Measurements from ENCODE around the gene DHRS3. TPM values are rescaled to one million over a fixed set of nuclear protein-coding genes. Genes with fewer than 3 reads are reported as not detected.

DHRS3 gene
- total RNA-seq, 1 donor from 2014 or later = 63.7 TPM

GRCh38 chr1:12536023-12536639 is 81.9 kb downstream of the DHRS3 start:
- Histone ChIP-seq H3K4me3 (ENCODE audit: low read depth, low read length) (no peak overlapping the region), H3K27me3 (ENCODE audit: control insufficient read depth, insufficient read depth, low read length) (peaks cover 4% of the 10 kb centered on the region), H3K36me3 (ENCODE audit: control insufficient read depth, insufficient read depth, low read length) (no peaks in the 10 kb centered on the region)
- no peak for FAIRE-seq
- DNase-seq (ENCODE audit: low read depth) = no peak
- no peak for TF ChIP-seq CTCF (IDR thresholded peaks at IDR 0.05; ENCODE audit: insufficient read depth, low read length, severe bottlenecking)

GRCh38 chr1:12532405-12533315 is 85.3 kb downstream of the DHRS3 start:
- no peak for FAIRE-seq
- H3K4me3 ChIP-seq (ENCODE audit: low read depth, low read length) = no peak overlapping the region

GRCh38 chr1:12531179-12531499 is 86.9 kb downstream of the DHRS3 start:
- Histone ChIP-seq H3K27me3 (ENCODE audit: control insufficient read depth, insufficient read depth, low read length) (no peaks in the 10 kb centered on the region), H3K36me3 (ENCODE audit: control insufficient read depth, insufficient read depth, low read length) (no peaks in the 10 kb centered on the region), H3K4me3 (ENCODE audit: low read depth, low read length) (no peak overlapping the region)
- no peak for TF ChIP-seq CTCF (IDR thresholded peaks at IDR 0.05; ENCODE audit: insufficient read depth, low read length, severe bottlenecking)
- FAIRE-seq (no peak), DNase-seq (ENCODE audit: low read depth) (no peak)

More at GRCh38 chr1:12532405-12533315, 85.3 kb downstream of the DHRS3 start:
- no peak for DNase-seq (ENCODE audit: low read depth)
- no peaks in the 10 kb centered on the region for H3K36me3 ChIP-seq (ENCODE audit: control insufficient read depth, insufficient read depth, low read length)
- peaks cover under 1% of the 10 kb centered on the region for H3K27me3 ChIP-seq (ENCODE audit: control insufficient read depth, insufficient read depth, low read length)
- TF ChIP-seq CTCF (IDR thresholded peaks at IDR 0.05; ENCODE audit: insufficient read depth, low read length, severe bottlenecking) = no peak

- no peaks in the 10 kb centered on the region for H3K27me3 ChIP-seq (ENCODE audit: control insufficient read depth, insufficient read depth, low read length)
- DNase-seq (ENCODE audit: low read depth) (no peak), FAIRE-seq (no peak)
- TF ChIP-seq CTCF (IDR thresholded peaks at IDR 0.05; ENCODE audit: insufficient read depth, low read length, severe bottlenecking) = no peak
- no peak overlapping the region for H3K4me3 ChIP-seq (ENCODE audit: low read depth, low read length)
- no peaks in the 10 kb centered on the region for H3K36me3 ChIP-seq (ENCODE audit: control insufficient read depth, insufficient read depth, low read length)
Observed at GRCh38 chr1:12530462-12531178, 87.4 kb downstream of the DHRS3 start.

GRCh38 chr1:12529640-12530174 is 88.3 kb downstream of the DHRS3 start:
- FAIRE-seq = no peak

More at GRCh38 chr1:12529640-12530174, 88.3 kb downstream of the DHRS3 start:
- H3K27me3 ChIP-seq (ENCODE audit: control insufficient read depth, insufficient read depth, low read length) = no peaks in the 10 kb centered on the region
- no peaks in the 10 kb centered on the region for H3K36me3 ChIP-seq (ENCODE audit: control insufficient read depth, insufficient read depth, low read length)
- TF ChIP-seq CTCF (IDR thresholded peaks at IDR 0.05; ENCODE audit: insufficient read depth, low read length, severe bottlenecking) = no peak
- H3K4me3 ChIP-seq (ENCODE audit: low read depth, low read length) = no peak overlapping the region
- DNase-seq (ENCODE audit: low read depth) = no peak

Data from bronchial epithelial cell (primary cell).